Neural crest cell (in vitro differentiated cells): ENCODE results near the gene FHIT. TPM values are rescaled to one million over a fixed set of nuclear protein-coding genes. Genes with fewer than 3 reads are reported as not detected.

Source experiments
- DNase-seq: peaks from one replicate; pipeline ENCODE4 v3.0.0; 2021; ENCODE audit warnings: low read depth, mixed read lengths, low spot score
- H3K27ac Mint-ChIP-seq: one replicate; pipeline ENCODE4 v1.8.0; 2021; ENCODE audit warnings: mild to moderate bottlenecking, mixed read lengths; ENCODE audit not compliant: unreplicated experiment
- H3K27me3 Mint-ChIP-seq: 2 replicates; pipeline ENCODE4 v1.8.0; 2021; ENCODE audit warnings: low read depth, mild to moderate bottlenecking, mixed read lengths
- H3K36me3 Mint-ChIP-seq: 2 replicates; pipeline ENCODE4 v1.8.0; 2021; ENCODE audit warnings: low read depth, mild to moderate bottlenecking, mixed read lengths
- H3K4me1 Mint-ChIP-seq: 2 replicates; pipeline ENCODE4 v1.8.0; 2021; ENCODE audit warnings: mixed read lengths
- H3K4me3 Mint-ChIP-seq: one replicate; pipeline ENCODE4 v1.8.0; 2021; ENCODE audit warnings: mild to moderate bottlenecking, mixed read lengths
- H3K9me3 Mint-ChIP-seq: 2 replicates; pipeline ENCODE4 v1.8.0; 2021; ENCODE audit warnings: mixed read lengths
- CTCF ChIP-seq: fragments of 200-600 bp; sonication (generic); conservative IDR thresholded peaks from 2 replicates; pipeline ENCODE4 v1.5.0; 2021; ENCODE audit warnings: antibody characterized with exemption, mild to moderate bottlenecking
- total RNA-seq: library from RNA; stranded (reverse); gene quantifications from 2 replicates; pipeline ENCODE4 v1.2.1, GENCODE V29; 2021

FHIT gene
- total RNA-seq, 1 donor from 2014 or later = 5.2 TPM

- Mint-ChIP-seq H3K36me3 (no peaks in the 10 kb centered on the region), H3K4me1 (no peaks in the 10 kb centered on the region), H3K9me3 (peaks cover 6% of the 10 kb centered on the region), H3K27me3 (no peaks in the 10 kb centered on the region), H3K4me3 (no peak overlapping the region), H3K27ac (no peak overlapping the region)
- DNase-seq = no peak
- TF ChIP-seq CTCF = no peak
Measured at GRCh38 chr3:59968513-59969045, 1282.7 kb downstream of the FHIT start.

- Mint-ChIP-seq H3K9me3 (peaks cover 7% of the 10 kb centered on the region), H3K27ac (no peak overlapping the region), H3K4me3 (no peak overlapping the region), H3K27me3 (no peaks in the 10 kb centered on the region), H3K4me1 (no peaks in the 10 kb centered on the region), H3K36me3 (no peaks in the 10 kb centered on the region)
- no peak for DNase-seq
- TF ChIP-seq CTCF = no peak
Measured at GRCh38 chr3:59963676-59964075, 1287.6 kb downstream of the FHIT start.

GRCh38 chr3:59957150-59957549 lies 1294.1 kb downstream of the FHIT start:
- Mint-ChIP-seq H3K27ac (no peak overlapping the region), H3K4me3 (no peak overlapping the region), H3K9me3 (peaks cover 11% of the 10 kb centered on the region), H3K4me1 (no peaks in the 10 kb centered on the region), H3K27me3 (no peaks in the 10 kb centered on the region), H3K36me3 (no peaks in the 10 kb centered on the region)
- TF ChIP-seq CTCF = no peak
- no peak for DNase-seq

- H3K27ac Mint-ChIP-seq = no peak overlapping the region
- H3K4me1 Mint-ChIP-seq = no peaks in the 10 kb centered on the region
- H3K4me3 Mint-ChIP-seq = no peak overlapping the region
- no peaks in the 10 kb centered on the region for H3K36me3 Mint-ChIP-seq
- H3K27me3 Mint-ChIP-seq = no peaks in the 10 kb centered on the region
- H3K9me3 Mint-ChIP-seq = peaks cover 4% of the 10 kb centered on the region
- no peak for TF ChIP-seq CTCF
- no peak for DNase-seq
Measured at GRCh38 chr3:59953104-59953503, 1298.1 kb downstream of the FHIT start.

- DNase-seq = no peak
- H3K4me1 Mint-ChIP-seq = no peaks in the 10 kb centered on the region
- no peak overlapping the region for H3K4me3 Mint-ChIP-seq
- H3K36me3 Mint-ChIP-seq = no peaks in the 10 kb centered on the region
- no peak overlapping the region for H3K27ac Mint-ChIP-seq
- TF ChIP-seq CTCF = no peak
- H3K9me3 Mint-ChIP-seq = peaks cover 4% of the 10 kb centered on the region
- no peaks in the 10 kb centered on the region for H3K27me3 Mint-ChIP-seq
Measured at GRCh38 chr3:59949311-59949710, 1301.9 kb downstream of the FHIT start.

GRCh38 chr3:59946401-59946800 lies 1304.9 kb downstream of the FHIT start:
- no peak overlapping the region for H3K4me3 Mint-ChIP-seq
- no peak for DNase-seq
- no peaks in the 10 kb centered on the region for H3K36me3 Mint-ChIP-seq
- no peak overlapping the region for H3K27ac Mint-ChIP-seq
- no peak for TF ChIP-seq CTCF
- H3K27me3 Mint-ChIP-seq = no peaks in the 10 kb centered on the region
- H3K9me3 Mint-ChIP-seq = no peaks in the 10 kb centered on the region
- H3K4me1 Mint-ChIP-seq = no peaks in the 10 kb centered on the region
